Cardiac fibroblast (primary cell): Measurements from ENCODE around the gene PICALM.

ENCODE experiments used
- DNase-seq, 2 donors: peaks; one replicate each; pipeline versions ENCODE4 v3.0.0 to v3.0.0-alpha.2; 2010; ENCODE audit warnings: low read depth in 2 of 2
- H3K4me3 ChIP-seq, 2 donors: replicated peaks in 1 of 2; 1 replicate in 1 of 2; 2 replicates in 1 of 2; pipeline ENCODE4 v1.5.1; 2011; ENCODE audit warnings: low read depth in 2 of 2, low read length in 2 of 2, mild to moderate bottlenecking in 2 of 2, moderate library complexity in 1 of 2
- TF ChIP-seq, protein P1 (sequence below): IDR thresholded peaks from one replicate; pipeline ENCODE4 v1.5.1; 2011; ENCODE audit warnings: low read depth, mild to moderate bottlenecking, low read length, inconsistent platforms

The PICALM gene

GRCh38 chr11:86063536-86063935 is 5.3 kb downstream of the PICALM start:
- TF ChIP-seq, protein P1, sequence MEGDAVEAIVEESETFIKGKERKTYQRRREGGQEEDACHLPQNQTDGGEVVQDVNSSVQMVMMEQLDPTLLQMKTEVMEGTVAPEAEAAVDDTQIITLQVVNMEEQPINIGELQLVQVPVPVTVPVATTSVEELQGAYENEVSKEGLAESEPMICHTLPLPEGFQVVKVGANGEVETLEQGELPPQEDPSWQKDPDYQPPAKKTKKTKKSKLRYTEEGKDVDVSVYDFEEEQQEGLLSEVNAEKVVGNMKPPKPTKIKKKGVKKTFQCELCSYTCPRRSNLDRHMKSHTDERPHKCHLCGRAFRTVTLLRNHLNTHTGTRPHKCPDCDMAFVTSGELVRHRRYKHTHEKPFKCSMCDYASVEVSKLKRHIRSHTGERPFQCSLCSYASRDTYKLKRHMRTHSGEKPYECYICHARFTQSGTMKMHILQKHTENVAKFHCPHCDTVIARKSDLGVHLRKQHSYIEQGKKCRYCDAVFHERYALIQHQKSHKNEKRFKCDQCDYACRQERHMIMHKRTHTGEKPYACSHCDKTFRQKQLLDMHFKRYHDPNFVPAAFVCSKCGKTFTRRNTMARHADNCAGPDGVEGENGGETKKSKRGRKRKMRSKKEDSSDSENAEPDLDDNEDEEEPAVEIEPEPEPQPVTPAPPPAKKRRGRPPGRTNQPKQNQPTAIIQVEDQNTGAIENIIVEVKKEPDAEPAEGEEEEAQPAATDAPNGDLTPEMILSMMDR, result no peak
- DNase-seq, result peak; percentile 32 to 68
- H3K4me3 ChIP-seq, result peak overlapping the region in 1 of 2 donors; percentile 31

GRCh38 chr11:86062719-86063118 is 6.2 kb downstream of the PICALM start:
- no peak overlapping the region for H3K4me3 ChIP-seq
- TF ChIP-seq, protein P1, result no peak
- DNase-seq, result peak; percentile 38 to 65

- no peak for DNase-seq
- H3K4me3 ChIP-seq, result no peak overlapping the region
- TF ChIP-seq, protein P1, result no peak
Observed at GRCh38 chr11:86061483-86062205, 7.2 kb downstream of the PICALM start.

GRCh38 chr11:86060544-86060943 is 8.3 kb downstream of the PICALM start:
- no peak overlapping the region for H3K4me3 ChIP-seq
- no peak for DNase-seq
- TF ChIP-seq, protein P1, result no peak

DNA sequence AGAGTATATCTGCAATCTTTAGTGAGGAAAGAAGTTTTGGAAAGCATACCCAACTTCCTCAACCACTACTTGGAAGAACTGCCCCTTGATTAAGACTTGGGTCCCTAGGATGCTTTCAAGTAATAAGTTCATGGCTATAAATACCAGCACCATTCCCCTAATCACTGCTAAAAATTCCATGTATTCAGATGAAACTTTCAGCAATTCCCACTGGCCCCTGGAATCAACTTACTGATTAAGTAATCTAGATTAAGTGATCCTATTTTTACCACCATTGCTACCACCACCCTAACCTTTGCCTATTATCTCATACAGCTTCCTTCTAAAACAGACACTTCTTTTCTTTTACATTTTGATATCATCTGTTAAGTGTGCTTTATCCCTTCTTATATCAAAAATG is 10.5 kb downstream of the PICALM start:
- DNase-seq, result no peak
- TF ChIP-seq, protein P1, result no peak

DNA sequence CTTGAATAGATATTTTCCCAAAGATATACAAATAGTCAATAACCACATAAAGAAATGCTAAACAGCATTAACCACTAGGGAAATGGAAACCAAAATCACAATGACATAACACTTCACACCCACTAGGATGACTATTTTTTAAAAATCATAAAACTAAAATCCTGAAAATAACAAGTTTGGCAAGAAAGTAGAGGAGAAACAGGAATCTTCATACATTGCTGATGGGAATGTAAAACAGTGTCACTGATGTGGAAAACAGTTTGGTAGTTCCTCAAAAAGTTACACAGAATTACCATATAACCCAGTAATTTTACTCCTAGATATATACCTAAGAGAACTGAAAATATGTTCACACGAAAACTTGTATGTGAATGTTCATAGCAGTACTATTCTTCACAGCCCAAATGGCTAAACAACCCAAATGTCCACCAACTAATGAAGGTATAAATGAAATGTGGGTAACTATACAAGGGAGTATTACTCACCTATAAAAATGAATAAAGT is 12.5 kb downstream of the PICALM start:
- TF ChIP-seq, protein P1, result no peak
- no peak for DNase-seq
- H3K4me3 ChIP-seq, result no peak overlapping the region

More for the DNA sequence above, 10.5 kb downstream of the PICALM start:
- no peak overlapping the region for H3K4me3 ChIP-seq
